Stomach (tissue), 8 donors: ENCODE data around the gene PSMG2. TPM values are rescaled to one million over a fixed set of nuclear protein-coding genes. Genes with fewer than 3 reads are reported as not detected.

Experiments used
- polyA plus RNA-seq, 3 donors: library from polyadenylated mRNA; stranded (reverse); fragments of 200-250 nt; gene quantifications; one replicate each; pipeline ENCODE4 v1.2.3, GENCODE V29; 2013
- small RNA-seq, 4 donors: library from RNA; depleted of rRNA; stranded (forward); fragments of <200 nt; gene quantifications; one replicate each; pipeline ENCODE3, GENCODE V24; 2016
- total RNA-seq, 5 donors: library from RNA; depleted of rRNA; stranded (reverse); fragments of >200 nt; gene quantifications; one replicate each; pipeline versions ENCODE4 v1.1.0 to v1.2.3, GENCODE V29; 2014 to 2016
- donor health status: healthy with polysubstance abuse.
- donor health status: Bipolar disorder and iron deficiency.
- donor health status: healthy.

The PSMG2 gene
- total and polyA plus RNA-seq, 8 donors = 11.6 to 106 (median 62.6) TPM

Small RNA genes within 50 kb of the gene (small RNA-seq; reads per million reads assigned to genes)
- 0 reads per million in 4 donors for gene RF00019

Other genes with a start within 250 kb of the PSMG2 start
- gene SPIRE1, start 44.9 kb upstream of the PSMG2 start, total RNA-seq = 10 to 100 TPM in 3 of 5 donors, 1 to 10 TPM in 2; 4.1 to 24.4 (median 23.7) TPM
- gene SPIRE1, start 44.9 kb upstream of the PSMG2 start, polyA plus RNA-seq = 1 to 10 TPM; 3.1 to 9.9 (median 6.9) TPM
- 10 to 100 TPM in 4 of 5 donors, 1 to 10 TPM in 1; 4.6 to 57.2 (median 27.2) TPM for gene CEP76, start 319 bp upstream of the PSMG2 start, total RNA-seq
- 1 to 10 TPM; 2.4 to 4.1 (median 2.7) TPM for gene CEP76, start 319 bp upstream of the PSMG2 start, polyA plus RNA-seq
- gene PTPN2, start 181.2 kb downstream of the PSMG2 start, total RNA-seq = 10 to 100 TPM in 3 of 5 donors, 1 to 10 TPM in 2; 5.8 to 66.7 (median 28.5) TPM
- 10 to 100 TPM; 20.2 to 32.4 (median 32.2) TPM for gene PTPN2, start 181.2 kb downstream of the PSMG2 start, polyA plus RNA-seq
- 10 to 100 TPM in 4 of 5 donors, 1 to 10 TPM in 1; 9.3 to 43.7 (median 17.5) TPM for gene SEH1L, start 245.0 kb downstream of the PSMG2 start, total RNA-seq
- 10 to 100 TPM; 13.0 to 22.6 (median 18.4) TPM for gene SEH1L, start 245.0 kb downstream of the PSMG2 start, polyA plus RNA-seq